Lung (tissue), 12 donors: ENCODE data around the gene SDHAF2. TPM values are rescaled to one million over a fixed set of nuclear protein-coding genes. Genes with fewer than 3 reads are reported as not detected.

Source experiments
- ATAC-seq: fragments of 200-7000 bp; cut with Tn5 transposase; one replicate; pipeline ENCODE4 v1.9.1; 2020; ENCODE audit warnings: moderate number of reproducible peaks; ENCODE audit not compliant: insufficient read depth, low FRiP score
- DNase-seq, 3 donors: peaks; one replicate each; pipeline ENCODE4 v3.0.0-alpha.2; 2013 to 2017
- H3K27ac ChIP-seq, 2 donors: one replicate each; pipeline ENCODE4 v1.5.1; 2013; ENCODE audit warnings: mild to moderate bottlenecking in 2 of 2, moderate library complexity in 2 of 2, control low read depth in 1 of 2, inconsistent platforms in 1 of 2, low read depth in 1 of 2, low read length in 1 of 2
- H3K27me3 ChIP-seq, 3 donors: one replicate each; pipeline ENCODE4 v1.5.1; 2013; ENCODE audit warnings: low read length in 2 of 3; ENCODE audit not compliant: control insufficient read depth in 3 of 3, insufficient read depth in 3 of 3
- H3K36me3 ChIP-seq, 4 donors: one replicate each; pipeline ENCODE4 v1.5.1; 2013; ENCODE audit warnings: low read length in 4 of 4, mild to moderate bottlenecking in 1 of 4, moderate library complexity in 1 of 4; ENCODE audit not compliant: control insufficient read depth in 4 of 4, insufficient read depth in 4 of 4
- H3K4me1 ChIP-seq, 5 donors: one replicate each; pipeline ENCODE4 v1.5.1; 2013; ENCODE audit warnings: low read length in 5 of 5, mild to moderate bottlenecking in 2 of 5, moderate library complexity in 1 of 5; ENCODE audit not compliant: control insufficient read depth in 5 of 5, insufficient read depth in 5 of 5
- H3K4me3 ChIP-seq: one replicate; pipeline ENCODE4 v1.5.1; 2013; ENCODE audit warnings: mild to moderate bottlenecking, control low read depth, moderate library complexity
- H3K9ac ChIP-seq, 2 donors: one replicate each; pipeline ENCODE4 v1.5.1; 2013; ENCODE audit warnings: low read length in 2 of 2, control low read depth in 1 of 2; ENCODE audit not compliant: insufficient read depth in 1 of 2
- H3K9me3 ChIP-seq, 4 donors: one replicate each; pipeline ENCODE4 v1.5.1; 2013; ENCODE audit warnings: low read length in 3 of 4, mild to moderate bottlenecking in 1 of 4, moderate library complexity in 1 of 4; ENCODE audit not compliant: control insufficient read depth in 4 of 4, insufficient read depth in 3 of 4
- WGBS, 2 donors: extraction: QIAGEN DNeasy Blood & Tissue Kit; methylation state at CpG; one replicate each; pipeline ENCODE4 v1.1.7; 2013; 5-methylcytosine and 5-hydroxymethylcytosine counted together
- polyA plus RNA-seq, 2 donors: library from polyadenylated mRNA; stranded (reverse); fragments of 200-250 nt; gene quantifications; one replicate each; pipeline ENCODE4 v1.2.1, GENCODE V29; 2013
- total RNA-seq, 2 donors: library from RNA; depleted of rRNA in 1 of 2; stranded (reverse); fragments of >200 nt in 1 of 2; gene quantifications; one replicate each; pipeline ENCODE4 v1.2.1, GENCODE V29; 2014 to 2021
- TF ChIP-seq, protein P1 (sequence below): IDR thresholded peaks from 2 replicates; pipeline ENCODE4 v1.5.1; 2012; ENCODE audit warnings: mild to moderate bottlenecking; ENCODE audit errors: control extremely low read depth, extremely low read depth
- donor health status: control.
- donor health status: control.
- donor health status: Bipolar disorder and iron deficiency.
- donor health status: healthy.
- donor health status: DM: yes; HTN: yes; CAD: no.

SDHAF2 gene
- total and polyA plus RNA-seq, 4 donors = 39.6 to 53.4 (median 43.9) TPM

DNA sequence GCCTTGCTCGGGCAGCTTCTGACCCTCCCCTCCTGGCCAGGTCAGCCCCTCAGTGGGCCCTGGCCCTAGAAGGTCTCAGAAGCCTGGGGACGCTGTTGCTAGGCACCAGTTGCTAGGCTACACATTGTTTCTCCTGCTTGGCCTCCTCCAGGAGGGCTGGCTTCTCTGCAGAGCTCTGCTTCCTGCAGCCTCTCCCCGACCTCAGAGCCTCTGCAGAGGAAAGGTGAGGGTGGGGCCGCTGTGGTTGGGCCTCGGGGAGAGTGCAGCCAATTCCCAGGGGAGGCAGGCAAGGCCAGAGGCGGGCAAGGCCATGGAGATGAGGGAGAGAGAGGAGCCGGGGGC, 51.0 kb downstream of the SDHAF2 start:
- TF ChIP-seq, protein P1, sequence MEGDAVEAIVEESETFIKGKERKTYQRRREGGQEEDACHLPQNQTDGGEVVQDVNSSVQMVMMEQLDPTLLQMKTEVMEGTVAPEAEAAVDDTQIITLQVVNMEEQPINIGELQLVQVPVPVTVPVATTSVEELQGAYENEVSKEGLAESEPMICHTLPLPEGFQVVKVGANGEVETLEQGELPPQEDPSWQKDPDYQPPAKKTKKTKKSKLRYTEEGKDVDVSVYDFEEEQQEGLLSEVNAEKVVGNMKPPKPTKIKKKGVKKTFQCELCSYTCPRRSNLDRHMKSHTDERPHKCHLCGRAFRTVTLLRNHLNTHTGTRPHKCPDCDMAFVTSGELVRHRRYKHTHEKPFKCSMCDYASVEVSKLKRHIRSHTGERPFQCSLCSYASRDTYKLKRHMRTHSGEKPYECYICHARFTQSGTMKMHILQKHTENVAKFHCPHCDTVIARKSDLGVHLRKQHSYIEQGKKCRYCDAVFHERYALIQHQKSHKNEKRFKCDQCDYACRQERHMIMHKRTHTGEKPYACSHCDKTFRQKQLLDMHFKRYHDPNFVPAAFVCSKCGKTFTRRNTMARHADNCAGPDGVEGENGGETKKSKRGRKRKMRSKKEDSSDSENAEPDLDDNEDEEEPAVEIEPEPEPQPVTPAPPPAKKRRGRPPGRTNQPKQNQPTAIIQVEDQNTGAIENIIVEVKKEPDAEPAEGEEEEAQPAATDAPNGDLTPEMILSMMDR = no peak
- no peaks in the 10 kb centered on the region for H3K4me1 ChIP-seq
- no peak overlapping the region for H3K9ac ChIP-seq
- no peaks in the 10 kb centered on the region for H3K27me3 ChIP-seq
- WGBS, 2 donors = 32 to 47% methylated on average over 7 of the region's 7 CpGs
- no peak overlapping the region for H3K27ac ChIP-seq
- H3K4me3 ChIP-seq = no peak overlapping the region
- DNase-seq (peak; percentile 58 to 65 (median 60)), ATAC-seq (no peak)
- no peaks in the 10 kb centered on the region for H3K9me3 ChIP-seq
- no peaks in the 10 kb centered on the region for H3K36me3 ChIP-seq

- 61 to 71% methylated on average over 9 to 10 of the region's 10 CpGs for WGBS, 2 donors
- Histone ChIP-seq H3K27ac (no peak overlapping the region), H3K27me3 (no peaks in the 10 kb centered on the region), H3K36me3 (no peaks in the 10 kb centered on the region), H3K9ac (no peak overlapping the region), H3K4me3 (no peak overlapping the region), H3K4me1 (no peaks in the 10 kb centered on the region), H3K9me3 (no peaks in the 10 kb centered on the region)
- ATAC-seq (no peak), DNase-seq (no peak)
- TF ChIP-seq, protein P1 = no peak
These were observed 51.9 kb downstream of the SDHAF2 start for GRCh38 chr11:61481806-61482205.

DNA sequence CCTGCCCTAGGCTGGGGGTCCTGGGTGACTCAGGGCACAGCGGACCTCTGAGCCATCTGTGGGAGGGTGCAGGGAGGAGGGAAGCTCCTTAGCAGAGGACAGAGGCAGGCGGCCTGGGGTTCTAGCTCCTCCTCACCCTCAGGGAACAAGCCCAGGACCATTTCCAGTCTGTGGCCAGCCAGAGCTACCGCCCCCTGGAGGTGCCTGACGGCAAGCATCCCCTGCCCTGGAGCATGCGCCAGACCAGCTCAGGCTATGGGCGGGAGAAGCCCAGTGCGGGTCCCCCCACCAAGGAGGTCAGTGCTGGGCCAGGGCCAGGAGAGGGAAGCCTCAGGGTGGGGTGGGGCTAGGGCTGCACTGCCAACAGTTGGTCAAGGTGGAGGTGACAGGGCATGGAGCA, 52.6 kb downstream of the SDHAF2 start:
- H3K36me3 ChIP-seq = no peaks in the 10 kb centered on the region
- no peaks in the 10 kb centered on the region for H3K9me3 ChIP-seq
- 45 to 46% methylated on average over 7 of the region's 7 CpGs for WGBS, 2 donors
- H3K27me3 ChIP-seq = no peaks in the 10 kb centered on the region
- H3K9ac ChIP-seq = no peak overlapping the region
- DNase-seq (no peak), ATAC-seq (no peak)
- H3K27ac ChIP-seq = no peak overlapping the region
- TF ChIP-seq, protein P1 = no peak
- no peaks in the 10 kb centered on the region for H3K4me1 ChIP-seq
- H3K4me3 ChIP-seq = no peak overlapping the region

GRCh38 chr11:61484541-61484940, 54.6 kb downstream of the SDHAF2 start:
- H3K36me3 ChIP-seq = no peaks in the 10 kb centered on the region
- H3K4me3 ChIP-seq = no peak overlapping the region
- H3K27me3 ChIP-seq = no peaks in the 10 kb centered on the region
- H3K4me1 ChIP-seq = peaks cover 0 to 12% (median 11%) of the 10 kb centered on the region in 5 donors
- TF ChIP-seq, protein P1 = no peak
- no peaks in the 10 kb centered on the region for H3K9me3 ChIP-seq
- no peak for DNase-seq
- 83 to 86% methylated on average over 11 of the region's 11 CpGs for WGBS, 2 donors
- no peak overlapping the region for H3K27ac ChIP-seq
- no peak overlapping the region for H3K9ac ChIP-seq
- ATAC-seq = no peak
